Endothelial cell of umbilical vein (primary cell): ENCODE measurements around the gene TMEM132E. TPM values are rescaled to one million over a fixed set of nuclear protein-coding genes. Genes with fewer than 3 reads are reported as not detected.

ENCODE experiments used
- BruUV-seq: library from RNA; stranded (reverse); fragments of 400-500 nt; replicated peaks from 2 replicates; lab custom pipeline; 2021; lab: Mats Ljungman, UMichigan
- CTCF ChIA-PET: fragments of 300-600, 350-600 bp; sonication (Branson Sonifier 250); formaldehyde crosslinking; loops from one replicate; lab custom pipeline; 2021; ENCODE audit warnings: antibody characterized with exemption, inconsistent platforms; lab: Charles Lee
- POLR2A ChIA-PET: fragments of 300-600, 350-600 bp; sonication (Branson Sonifier 250); formaldehyde crosslinking; loops from one replicate; lab custom pipeline; 2021; ENCODE audit warnings: antibody characterized with exemption, inconsistent platforms; lab: Charles Lee
- DNase-seq: peaks from one replicate; pipeline ENCODE4 v3.0.0-alpha.2; 2011; ENCODE audit warnings: low read depth, low spot score
- FAIRE-seq: peaks from 2 replicates; lab custom pipeline; 2011; peaks lifted over from hg19 to GRCh38; lab: Jason Lieb, UNC
- H2AFZ ChIP-seq: 2 replicates; pipeline ENCODE4 v1.6.0; 2012; ENCODE audit warnings: low read depth, low read length, control low read depth, inconsistent platforms
- H3K27ac ChIP-seq: 2 replicates; pipeline ENCODE4 v1.5.1; 2011; ENCODE audit warnings: low read depth, mild to moderate bottlenecking, control low read depth, low read length, moderate library complexity; ENCODE audit not compliant: insufficient read depth
- H3K27me3 ChIP-seq, 2 experiments: 2 replicates each; pipeline versions ENCODE4 v1.6.0 to v1.6.1; 2011; ENCODE audit warnings: low read length in 2 of 2, mixed read lengths in 1 of 2; ENCODE audit not compliant: control insufficient read depth in 2 of 2, insufficient read depth in 2 of 2
- H3K36me3 ChIP-seq, 2 experiments: 2 replicates in 1 of 2; 3 replicates in 1 of 2; pipeline ENCODE4 v1.5.1; 2011; ENCODE audit warnings: low read length in 2 of 2, mild to moderate bottlenecking in 1 of 2, moderate library complexity in 1 of 2; ENCODE audit not compliant: control insufficient read depth in 2 of 2, insufficient read depth in 2 of 2; ENCODE audit errors: extremely low read depth in 1 of 2
- H3K4me1 ChIP-seq: 3 replicates; pipeline ENCODE4 v1.5.1; 2011; ENCODE audit warnings: mild to moderate bottlenecking, low read length; ENCODE audit not compliant: control insufficient read depth, insufficient read depth; ENCODE audit errors: extremely low read depth
- H3K4me2 ChIP-seq: 2 replicates; pipeline ENCODE4 v1.6.1; 2011; ENCODE audit warnings: low read length, control low read depth, mixed read lengths; ENCODE audit not compliant: insufficient read depth
- H3K4me3 ChIP-seq, 3 experiments: fragments of 200-600 bp in 1 of 3; sonication (generic), shearing (Covaris generic) in 1 of 3; replicated peaks in 1 of 3; 2 replicates each; pipeline ENCODE4 v1.5.1; 2011 to 2016; ENCODE audit warnings: control low read depth in 3 of 3, low read length in 3 of 3, mild to moderate bottlenecking in 2 of 3, inconsistent platforms in 1 of 3, low read depth in 1 of 3, moderate library complexity in 1 of 3; ENCODE audit not compliant: insufficient read depth in 1 of 3
- H3K79me2 ChIP-seq: 2 replicates; pipeline ENCODE4 v1.6.0; 2012; ENCODE audit warnings: low read length, inconsistent platforms; ENCODE audit not compliant: control insufficient read depth, insufficient read depth
- H3K9ac ChIP-seq: replicated peaks from 2 replicates; pipeline ENCODE3; 2011; ENCODE audit warnings: low read length, control low read depth; ENCODE audit not compliant: insufficient read depth; ENCODE audit errors: extremely low read depth
- H3K9me1 ChIP-seq: replicated peaks from 3 replicates; pipeline ENCODE4 v1.6.0; 2011; ENCODE audit warnings: mild to moderate bottlenecking, low read length; ENCODE audit not compliant: control insufficient read depth, insufficient read depth; ENCODE audit errors: extremely low read depth
- H3K9me3 ChIP-seq: replicated peaks from 2 replicates; pipeline ENCODE4 v1.5.1; 2012; ENCODE audit warnings: low read length, inconsistent platforms; ENCODE audit not compliant: control insufficient read depth, insufficient read depth
- H4K20me1 ChIP-seq: replicated peaks from 2 replicates; pipeline ENCODE3; 2011; ENCODE audit warnings: mild to moderate bottlenecking, low read length; ENCODE audit not compliant: control insufficient read depth, insufficient read depth; ENCODE audit errors: extremely low read depth
- CTCF ChIP-seq, 2 donors: IDR thresholded peaks; 1 replicate in 1 of 2; 2 replicates in 1 of 2; pipeline ENCODE4 v1.5.1; 2011; ENCODE audit warnings: low read length in 2 of 2, mild to moderate bottlenecking in 2 of 2, moderate library complexity in 2 of 2, control low read depth in 1 of 2, inconsistent platforms in 1 of 2, low read depth in 1 of 2; ENCODE audit not compliant: insufficient read depth in 1 of 2; ENCODE audit errors: extremely low read depth in 1 of 2
- EZH2 ChIP-seq: IDR thresholded peaks from 2 replicates; pipeline ENCODE4 v1.6.1; 2012; ENCODE audit warnings: borderline replicate concordance, low read depth, mild to moderate bottlenecking, moderate library complexity, low read length, inconsistent platforms; ENCODE audit not compliant: severe bottlenecking
- FOS ChIP-seq: IDR thresholded peaks from 2 replicates; pipeline ENCODE4 v1.6.1; 2011; ENCODE audit warnings: mild to moderate bottlenecking, low read length, moderate library complexity, borderline replicate concordance; ENCODE audit not compliant: insufficient read depth
- GATA2 ChIP-seq: IDR thresholded peaks from 2 replicates; pipeline ENCODE4 v1.7.0; 2011; ENCODE audit warnings: low read depth, mild to moderate bottlenecking, moderate library complexity, mixed read lengths, low read length; ENCODE audit not compliant: insufficient read length, insufficient read depth
- JUN ChIP-seq: IDR thresholded peaks from 2 replicates; pipeline ENCODE4 v1.6.1; 2011; ENCODE audit warnings: borderline replicate concordance, low read depth; ENCODE audit not compliant: insufficient read length, insufficient read depth
- MAX ChIP-seq: IDR thresholded peaks from 2 replicates; pipeline ENCODE4 v1.6.1; 2011; ENCODE audit not compliant: insufficient read depth, insufficient read length
- MYC ChIP-seq: IDR thresholded peaks from one replicate; pipeline ENCODE4 v1.6.1; 2011; ENCODE audit warnings: mild to moderate bottlenecking, low read depth, low read length
- POLR2A ChIP-seq: IDR thresholded peaks from 2 replicates; pipeline ENCODE4 v1.6.1; 2012; ENCODE audit warnings: low read depth, mild to moderate bottlenecking, control low read depth, low read length
- POLR2AphosphoS5 ChIP-seq: IDR thresholded peaks from 2 replicates; pipeline ENCODE4 v1.6.1; 2012; ENCODE audit warnings: low read depth, mild to moderate bottlenecking, control low read depth, low read length, moderate library complexity; ENCODE audit not compliant: insufficient read depth
- dilution Hi-C: fragments of 300-500 bp; cut with MboI; formaldehyde crosslinking; loops from one replicate; pipeline ENCODE4 v1.15.0; 2019; ENCODE audit warnings: low sequenced_read_pairs; ENCODE audit not compliant: extremely low pct_ligation_motif_present
- intact Hi-C: fragments of 100-400 bp; cut with micrococcal nuclease; formaldehyde crosslinking; loops from one replicate; pipeline ENCODE4 v1.10.0; 2022
- polyA plus RNA-seq, 4 experiments: library from polyadenylated mRNA; depleted of rRNA in 3 of 4; stranded (reverse) in 3 of 4; unstranded in 1 of 4; fragments of >200 nt; gene quantifications; 2 replicates each; pipeline versions ENCODE4 v1.2.1 to v1.2.3, GENCODE V29; 2011 to 2012; ENCODE audit warnings: missing spikeins in 1 of 4
- total RNA-seq: library from RNA; stranded (reverse); gene quantifications from 2 replicates; pipeline ENCODE4 v1.2.3, GENCODE V29; 2021

TMEM132E gene
- total and polyA plus RNA-seq, 2 donors (not counting 3 experiments of a cell fraction or from before 2014, with no cell fraction given) = not detected

- no peak overlapping the region for H3K9ac ChIP-seq
- H3K9me1 ChIP-seq = no peaks in the 10 kb centered on the region
- no peak overlapping the region for H3K4me3 ChIP-seq
- H3K4me2 ChIP-seq = no peak overlapping the region
- no peaks in the 10 kb centered on the region for H3K36me3 ChIP-seq
- intact Hi-C loops (no loop called here), dilution Hi-C loops (no loop called here)
- TF ChIP-seq MYC (no peak), JUN (no peak), POLR2AphosphoS5 (no peak), CTCF (IDR thresholded peaks at IDR 0.05; ENCODE audit: extremely low read depth in 1 of 2, insufficient read depth in 1 of 2, low read depth in 1 of 2, low read length in 2 of 2) (no peak), POLR2A (no peak), MAX (no peak), EZH2 (no peak), GATA2 (no peak), FOS (no peak)
- H3K27me3 ChIP-seq = no peaks in the 10 kb centered on the region
- no peaks in the 10 kb centered on the region for H3K79me2 ChIP-seq
- DNase-seq = no peak
- BruUV-seq = no TSS peak
- H3K4me1 ChIP-seq = no peaks in the 10 kb centered on the region
- CTCF ChIA-PET = interaction anchor here (1.2 kb wide), 1 partner anchor 10 kb away, joined by 3 read pairs; no protein-coding TSS in a partner anchor
- no peaks in the 10 kb centered on the region for H3K9me3 ChIP-seq
- no peaks in the 10 kb centered on the region for H4K20me1 ChIP-seq
- no peak overlapping the region for H3K27ac ChIP-seq
- no peak for FAIRE-seq
- H2AFZ ChIP-seq = no peak overlapping the region
- POLR2A ChIA-PET = no interaction called here
Observed at GRCh38 chr17:34615326-34615725, 35.9 kb downstream of the TMEM132E start.
